Panc1 (cell line): Measurements from ENCODE around the gene STEAP1B. TPM values are rescaled to one million over a fixed set of nuclear protein-coding genes. Genes with fewer than 3 reads are reported as not detected.

Source experiments
- ATAC-seq: fragments of 200-7000 bp; cut with Tn5 transposase; 2 replicates; pipeline ENCODE4 v1.9.1; 2020; ENCODE audit warnings: mild to moderate bottlenecking, moderate library complexity
- BruUV-seq: library from RNA; stranded (reverse); fragments of 400-500 nt; replicated peaks from 2 replicates; lab custom pipeline; 2021; lab: Mats Ljungman, UMichigan
- CTCF ChIA-PET: fragments of 300-600 bp; sonication (Branson Sonifier 250); formaldehyde crosslinking; loops from one replicate; lab custom pipeline; 2022; ENCODE audit warnings: antibody characterized with exemption; lab: Charles Lee
- POLR2A ChIA-PET: fragments of 300-600 bp; sonication (Branson Sonifier 250); formaldehyde crosslinking; loops from one replicate; lab custom pipeline; 2022; ENCODE audit warnings: antibody characterized with exemption; lab: Charles Lee
- DNase-seq: peaks from one replicate; pipeline ENCODE4 v3.0.0-alpha.2; 2010; ENCODE audit warnings: low read depth, low spot score
- H3K27ac ChIP-seq: 2 replicates; pipeline ENCODE4 v1.5.1; 2011; ENCODE audit warnings: mild to moderate bottlenecking, low read length, inconsistent platforms
- H3K27me3 ChIP-seq: fragments of 200-500 bp; sonication (Bioruptor generic); 2 replicates; pipeline ENCODE4 v1.6.0; 2014; ENCODE audit warnings: low read length, inconsistent platforms; ENCODE audit not compliant: control insufficient read depth, insufficient read depth
- H3K36me3 ChIP-seq: fragments of 200-500 bp; sonication (Bioruptor generic); 2 replicates; pipeline ENCODE4 v1.5.1; 2014; ENCODE audit warnings: inconsistent platforms, mild to moderate bottlenecking, low read length, moderate library complexity; ENCODE audit not compliant: control insufficient read depth, insufficient read depth
- H3K4me1 ChIP-seq: 2 replicates; pipeline ENCODE4 v1.5.1; 2011; ENCODE audit warnings: inconsistent platforms, mild to moderate bottlenecking, low read length, moderate library complexity; ENCODE audit not compliant: control insufficient read depth, insufficient read depth
- H3K4me3 ChIP-seq, 2 experiments: 2 replicates each; pipeline ENCODE4 v1.5.1; 2011 to 2012; ENCODE audit warnings: low read depth in 2 of 2, low read length in 2 of 2, mild to moderate bottlenecking in 2 of 2, inconsistent platforms in 1 of 2, moderate library complexity in 1 of 2
- H3K9me3 ChIP-seq: fragments of 200-500 bp; sonication (Bioruptor generic); 2 replicates; pipeline ENCODE4 v1.5.1; 2014; ENCODE audit warnings: low read depth, mild to moderate bottlenecking, inconsistent platforms, low read length, moderate library complexity; ENCODE audit not compliant: control insufficient read depth, insufficient read depth
- POLR2AphosphoS5 ChIP-seq: IDR thresholded peaks from 2 replicates; pipeline ENCODE4 v1.6.1; 2012; ENCODE audit warnings: mild to moderate bottlenecking, low read depth, low read length, moderate library complexity
- REST ChIP-seq, 2 experiments: IDR thresholded peaks; 2 replicates each; pipeline ENCODE4 v1.6.1; 2011 to 2012; ENCODE audit warnings: low read depth in 2 of 2, control low read depth in 1 of 2, low read length in 1 of 2, mild to moderate bottlenecking in 1 of 2, moderate library complexity in 1 of 2; ENCODE audit not compliant: insufficient read depth in 1 of 2
- SIN3A ChIP-seq: IDR thresholded peaks from 2 replicates; pipeline ENCODE4 v1.6.1; 2012; ENCODE audit warnings: low read depth, mild to moderate bottlenecking, low read length, moderate library complexity, borderline replicate concordance; ENCODE audit not compliant: insufficient read depth
- TCF7L2 ChIP-seq: IDR thresholded peaks from 2 replicates; pipeline ENCODE4 v1.6.1; 2011; ENCODE audit warnings: mild to moderate bottlenecking, low read depth, low read length, inconsistent platforms
- in situ Hi-C: cut with HindIII; loops from 2 replicates; pipeline ENCODE4 v1.10.0; 2016; ENCODE audit warnings: low sequenced_read_pairs, low pct_unique_long_range_greater_than_20kb
- intact Hi-C: fragments of 100-400 bp; cut with micrococcal nuclease; formaldehyde crosslinking; loops from one replicate; pipeline ENCODE4 v1.10.0; 2022; ENCODE audit not compliant: unreplicated experiment
- total RNA-seq: library from RNA; stranded (reverse); gene quantifications from one replicate; pipeline ENCODE4 v1.2.1, GENCODE V29; 2021; ENCODE audit not compliant: unreplicated experiment
- TF ChIP-seq, protein P1 (sequence below): fragments of 450-650 bp; IDR thresholded peaks from 2 replicates; pipeline ENCODE4 v1.5.1; 2017; ENCODE audit warnings: mild to moderate bottlenecking

STEAP1B gene
- total RNA-seq, 1 experiment from 2014 or later: 3.3 TPM

DNA sequence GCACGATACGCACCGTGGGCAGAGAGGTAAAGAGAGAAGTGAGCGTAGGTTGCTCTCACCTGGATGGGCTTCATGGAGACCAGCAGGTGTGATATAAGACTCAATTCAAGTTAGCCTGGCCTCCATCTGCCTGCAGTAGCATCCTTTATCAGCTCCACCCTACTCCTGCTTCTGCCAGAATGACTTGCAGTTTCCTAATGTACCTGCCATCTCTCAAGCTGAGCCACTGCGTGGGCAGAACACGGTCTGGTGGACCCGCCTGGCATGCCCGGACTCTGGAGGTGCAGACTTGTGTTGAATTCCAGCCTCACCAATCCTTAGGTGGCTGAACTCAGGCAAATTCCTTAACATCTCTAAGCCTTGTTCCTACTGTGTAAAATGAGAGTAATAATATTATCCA is 64.3 kb downstream of the STEAP1B start:
- CTCF ChIA-PET: interaction anchor here (0.7 kb wide), 1 partner anchor 64 kb away, joined by 3 read pairs; the partner anchor contains the start of gene STEAP1B
- Histone ChIP-seq H3K4me3 (no peak overlapping the region), H3K36me3 (no peaks in the 10 kb centered on the region), H3K4me1 (no peaks in the 10 kb centered on the region), H3K27ac (no peak overlapping the region), H3K9me3 (no peaks in the 10 kb centered on the region), H3K27me3 (no peaks in the 10 kb centered on the region)
- TF ChIP-seq, protein P1, sequence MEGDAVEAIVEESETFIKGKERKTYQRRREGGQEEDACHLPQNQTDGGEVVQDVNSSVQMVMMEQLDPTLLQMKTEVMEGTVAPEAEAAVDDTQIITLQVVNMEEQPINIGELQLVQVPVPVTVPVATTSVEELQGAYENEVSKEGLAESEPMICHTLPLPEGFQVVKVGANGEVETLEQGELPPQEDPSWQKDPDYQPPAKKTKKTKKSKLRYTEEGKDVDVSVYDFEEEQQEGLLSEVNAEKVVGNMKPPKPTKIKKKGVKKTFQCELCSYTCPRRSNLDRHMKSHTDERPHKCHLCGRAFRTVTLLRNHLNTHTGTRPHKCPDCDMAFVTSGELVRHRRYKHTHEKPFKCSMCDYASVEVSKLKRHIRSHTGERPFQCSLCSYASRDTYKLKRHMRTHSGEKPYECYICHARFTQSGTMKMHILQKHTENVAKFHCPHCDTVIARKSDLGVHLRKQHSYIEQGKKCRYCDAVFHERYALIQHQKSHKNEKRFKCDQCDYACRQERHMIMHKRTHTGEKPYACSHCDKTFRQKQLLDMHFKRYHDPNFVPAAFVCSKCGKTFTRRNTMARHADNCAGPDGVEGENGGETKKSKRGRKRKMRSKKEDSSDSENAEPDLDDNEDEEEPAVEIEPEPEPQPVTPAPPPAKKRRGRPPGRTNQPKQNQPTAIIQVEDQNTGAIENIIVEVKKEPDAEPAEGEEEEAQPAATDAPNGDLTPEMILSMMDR: no peak
- TF ChIP-seq TCF7L2: no peak
- TF ChIP-seq SIN3A: no peak
- no peak for TF ChIP-seq POLR2AphosphoS5
- no peak for TF ChIP-seq REST (IDR thresholded peaks at IDR 0.05; ENCODE audit: insufficient read depth in 1 of 2, low read depth in 2 of 2, low read length in 1 of 2)
- ATAC-seq: no peak
- DNase-seq: no peak
- intact Hi-C loops: no loop called here
- POLR2A ChIA-PET: no interaction called here
- BruUV-seq: no TSS peak
- in situ Hi-C loops: no loop called here

DNA sequence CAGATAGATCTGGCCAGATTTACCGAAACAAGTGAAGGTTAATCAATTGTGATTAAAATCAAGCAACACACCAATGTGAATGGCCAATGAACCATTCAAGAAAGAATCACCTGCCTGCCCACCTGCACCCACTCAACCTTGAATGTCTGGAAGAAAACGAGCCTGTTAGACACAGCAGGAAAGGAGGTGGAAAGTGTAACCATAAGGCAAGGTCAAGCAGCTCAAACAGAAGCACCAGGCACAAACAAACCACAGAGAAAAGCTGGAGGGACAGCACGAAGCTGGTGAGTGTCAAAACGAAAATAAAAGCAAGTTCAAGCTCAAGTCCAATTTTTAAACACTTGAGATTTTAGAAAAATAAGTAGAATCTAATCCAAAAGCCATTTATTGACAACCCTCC is 64.9 kb downstream of the STEAP1B start:
- POLR2A ChIA-PET: no interaction called here
- no TSS peak for BruUV-seq

More for the DNA sequence above, 64.9 kb downstream of the STEAP1B start:
- CTCF ChIA-PET: interaction anchor here (0.7 kb wide), 1 partner anchor 65 kb away, joined by 3 read pairs; the partner anchor contains the start of gene STEAP1B
- H3K36me3 ChIP-seq: no peaks in the 10 kb centered on the region
- in situ Hi-C loops: no loop called here
- ATAC-seq (no peak), DNase-seq (no peak)
- TF ChIP-seq SIN3A (no peak), TCF7L2 (no peak), REST (IDR thresholded peaks at IDR 0.05; ENCODE audit: insufficient read depth in 1 of 2, low read depth in 2 of 2, low read length in 1 of 2) (no peak), POLR2AphosphoS5 (no peak)
- TF ChIP-seq, protein P1: no peak
- no peak overlapping the region for H3K4me3 ChIP-seq
- H3K27me3 ChIP-seq: no peaks in the 10 kb centered on the region
- no peaks in the 10 kb centered on the region for H3K4me1 ChIP-seq
- H3K27ac ChIP-seq: no peak overlapping the region
- intact Hi-C loops: no loop called here
- no peaks in the 10 kb centered on the region for H3K9me3 ChIP-seq
